ENCODE data around the gene CTU1. TPM values are rescaled to one million over a fixed set of nuclear protein-coding genes. Genes with fewer than 3 reads are reported as not detected.

The CTU1 gene
- total and polyA plus RNA-seq, 2 of the 4 experiments (the other 2 are of a cell fraction): 2.0 to 3.3 TPM

DNA sequence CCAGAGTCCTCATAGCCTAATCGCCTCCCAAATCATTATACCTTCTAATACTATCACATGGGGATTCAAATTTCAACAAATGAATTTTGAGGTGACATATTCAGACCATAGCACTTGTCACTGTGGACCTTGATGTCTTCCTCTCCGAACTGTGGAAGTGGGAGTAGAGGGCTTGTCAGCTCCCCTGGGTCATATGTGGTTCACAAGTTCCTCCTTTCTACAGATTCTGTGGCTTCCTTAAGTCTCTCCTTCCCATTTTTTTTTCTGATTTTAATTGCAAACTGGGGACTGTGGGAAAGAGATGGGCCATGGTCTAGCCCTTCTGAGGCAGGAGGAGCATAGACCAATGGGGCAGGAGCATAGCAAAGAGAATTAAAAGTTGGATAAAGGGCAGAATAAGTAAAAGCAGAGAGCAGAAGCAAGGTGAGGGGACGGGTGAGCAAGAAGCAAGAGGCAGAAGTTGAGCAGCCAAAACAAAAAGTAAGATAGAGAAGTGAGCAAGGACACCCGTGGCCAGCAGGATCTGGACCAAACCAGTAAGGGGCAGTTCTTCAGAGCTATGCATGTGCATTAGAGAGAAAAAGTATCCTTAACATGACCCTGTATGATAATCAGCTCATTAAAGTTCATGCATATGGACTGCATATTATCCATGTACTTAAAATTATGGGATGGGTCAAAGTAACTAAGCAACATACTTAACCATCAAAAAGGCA, 31.2 kb upstream of the CTU1 start:
- H3K4me3 ChIP-seq (ENCODE audit: insufficient read depth, low read depth, low read length): no peak overlapping the region
- no peak overlapping the region for H2BK15ac ChIP-seq (ENCODE audit: low read depth, low read length)
- no peak overlapping the region for H4K91ac ChIP-seq (ENCODE audit: insufficient read depth, low read depth, low read length)
- no peaks in the 10 kb centered on the region for H3K79me1 ChIP-seq (ENCODE audit: low read depth in 1 of 2, low read length in 2 of 2)
- in situ Hi-C loops (cut with MboI; ENCODE audit: low sequenced_read_pairs): no loop called here
- no peak overlapping the region for H3K18ac ChIP-seq (ENCODE audit: low read depth, low read length)
- no peak for ATAC-seq (ENCODE audit: low read depth)
- H3K9ac ChIP-seq (ENCODE audit: low read depth, low read length): no peak overlapping the region
- H3K27ac ChIP-seq (ENCODE audit: insufficient read depth, low read length): no peak overlapping the region
- dilution Hi-C loops (cut with HindIII; ENCODE audit: low sequenced_read_pairs, unreplicated experiment): no loop called here
- no peak overlapping the region for H2BK120ac ChIP-seq (ENCODE audit: low read depth, low read length)
- H2BK5ac ChIP-seq (ENCODE audit: low read depth, low read length, poor library complexity, severe bottlenecking): no peak overlapping the region
- WGBS, 2 experiments (ENCODE audit: extremely low coverage in 2 of 2, insufficient read length in 1 of 2): no CpG with 5 or more reads among the region's 4 CpGs
- no peaks in the 10 kb centered on the region for H4K20me1 ChIP-seq (ENCODE audit: insufficient read depth, low read length)
- H2AK9ac ChIP-seq (replicated peaks; ENCODE audit: low read depth, low read length, poor library complexity): no peak overlapping the region
- no peaks in the 10 kb centered on the region for H3K4me1 ChIP-seq (ENCODE audit: control insufficient read depth, insufficient read depth, low read length)
- ChIA-PET CTCF (no interaction called here), POLR2A (ENCODE audit: unreplicated experiment) (no interaction called here)
- intact Hi-C loops (cut with micrococcal nuclease): no loop called here
- no peak overlapping the region for H4K8ac ChIP-seq (ENCODE audit: low read depth in 2 of 2, low read length in 2 of 2)
- no peak for TF ChIP-seq FOS (IDR thresholded peaks at IDR 0.05; ENCODE audit: low read depth, low read length)
- TF ChIP-seq MAZ (IDR thresholded peaks at IDR 0.05; ENCODE audit: borderline replicate concordance, low read depth, low read length): no peak
- TF ChIP-seq, protein P1, sequence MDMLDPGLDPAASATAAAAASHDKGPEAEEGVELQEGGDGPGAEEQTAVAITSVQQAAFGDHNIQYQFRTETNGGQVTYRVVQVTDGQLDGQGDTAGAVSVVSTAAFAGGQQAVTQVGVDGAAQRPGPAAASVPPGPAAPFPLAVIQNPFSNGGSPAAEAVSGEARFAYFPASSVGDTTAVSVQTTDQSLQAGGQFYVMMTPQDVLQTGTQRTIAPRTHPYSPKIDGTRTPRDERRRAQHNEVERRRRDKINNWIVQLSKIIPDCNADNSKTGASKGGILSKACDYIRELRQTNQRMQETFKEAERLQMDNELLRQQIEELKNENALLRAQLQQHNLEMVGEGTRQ (IDR thresholded peaks at IDR 0.05; ENCODE audit: low read depth, low read length): no peak
- TF ChIP-seq, protein P2, sequence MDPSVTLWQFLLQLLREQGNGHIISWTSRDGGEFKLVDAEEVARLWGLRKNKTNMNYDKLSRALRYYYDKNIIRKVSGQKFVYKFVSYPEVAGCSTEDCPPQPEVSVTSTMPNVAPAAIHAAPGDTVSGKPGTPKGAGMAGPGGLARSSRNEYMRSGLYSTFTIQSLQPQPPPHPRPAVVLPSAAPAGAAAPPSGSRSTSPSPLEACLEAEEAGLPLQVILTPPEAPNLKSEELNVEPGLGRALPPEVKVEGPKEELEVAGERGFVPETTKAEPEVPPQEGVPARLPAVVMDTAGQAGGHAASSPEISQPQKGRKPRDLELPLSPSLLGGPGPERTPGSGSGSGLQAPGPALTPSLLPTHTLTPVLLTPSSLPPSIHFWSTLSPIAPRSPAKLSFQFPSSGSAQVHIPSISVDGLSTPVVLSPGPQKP (IDR thresholded peaks at IDR 0.05; ENCODE audit: borderline replicate concordance, low read depth, low read length): no peak
- no peak for TF ChIP-seq POLR2A (IDR thresholded peaks at IDR 0.05; ENCODE audit: low read depth, low read length)
- no peak for TF ChIP-seq MAFK (IDR thresholded peaks at IDR 0.05; ENCODE audit: low read depth, low read length)
- TF ChIP-seq RFX5 (IDR thresholded peaks at IDR 0.05; ENCODE audit: low read depth, low read length): no peak
- TF ChIP-seq, protein P3, sequence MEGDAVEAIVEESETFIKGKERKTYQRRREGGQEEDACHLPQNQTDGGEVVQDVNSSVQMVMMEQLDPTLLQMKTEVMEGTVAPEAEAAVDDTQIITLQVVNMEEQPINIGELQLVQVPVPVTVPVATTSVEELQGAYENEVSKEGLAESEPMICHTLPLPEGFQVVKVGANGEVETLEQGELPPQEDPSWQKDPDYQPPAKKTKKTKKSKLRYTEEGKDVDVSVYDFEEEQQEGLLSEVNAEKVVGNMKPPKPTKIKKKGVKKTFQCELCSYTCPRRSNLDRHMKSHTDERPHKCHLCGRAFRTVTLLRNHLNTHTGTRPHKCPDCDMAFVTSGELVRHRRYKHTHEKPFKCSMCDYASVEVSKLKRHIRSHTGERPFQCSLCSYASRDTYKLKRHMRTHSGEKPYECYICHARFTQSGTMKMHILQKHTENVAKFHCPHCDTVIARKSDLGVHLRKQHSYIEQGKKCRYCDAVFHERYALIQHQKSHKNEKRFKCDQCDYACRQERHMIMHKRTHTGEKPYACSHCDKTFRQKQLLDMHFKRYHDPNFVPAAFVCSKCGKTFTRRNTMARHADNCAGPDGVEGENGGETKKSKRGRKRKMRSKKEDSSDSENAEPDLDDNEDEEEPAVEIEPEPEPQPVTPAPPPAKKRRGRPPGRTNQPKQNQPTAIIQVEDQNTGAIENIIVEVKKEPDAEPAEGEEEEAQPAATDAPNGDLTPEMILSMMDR (conservative IDR thresholded peaks at IDR 0.05; ENCODE audit: low read depth, low read length): no peak
- no peak for TF ChIP-seq RCOR1 (IDR thresholded peaks at IDR 0.05; ENCODE audit: insufficient replicate concordance, low read length)
- TF ChIP-seq CHD1 (IDR thresholded peaks at IDR 0.05; ENCODE audit: low read depth, low read length): no peak
- TF ChIP-seq BHLHE40 (IDR thresholded peaks at IDR 0.05; ENCODE audit: low read depth, low read length): no peak
- no peak for TF ChIP-seq NFE2L2 (IDR thresholded peaks at IDR 0.05; ENCODE audit: low read depth, low read length)
- TF ChIP-seq SMC3 (IDR thresholded peaks at IDR 0.05; ENCODE audit: low read depth, low read length): no peak
- TF ChIP-seq MXI1 (IDR thresholded peaks at IDR 0.05; ENCODE audit: borderline replicate concordance, low read depth, low read length): no peak
- TF ChIP-seq RAD21 (IDR thresholded peaks at IDR 0.05; ENCODE audit: low read length): no peak
- DNase-seq: no peak
- no peaks in the 10 kb centered on the region for H3K36me3 ChIP-seq (ENCODE audit: control insufficient read depth, insufficient read depth, low read length)
- BruUV-seq (replicated peaks): no TSS peak
- peaks cover 7% of the 10 kb centered on the region for H3K27me3 ChIP-seq (ENCODE audit: control insufficient read depth, insufficient read depth, low read length)
- H3K23ac ChIP-seq (ENCODE audit: low read depth, low read length): no peak overlapping the region
- no peak overlapping the region for H3K4ac ChIP-seq (ENCODE audit: low read depth, low read length)
- no peaks in the 10 kb centered on the region for H3K9me1 ChIP-seq (ENCODE audit: insufficient read depth, low read length)
- no peak overlapping the region for H3K56ac ChIP-seq (ENCODE audit: extremely low read depth, insufficient read depth, low read length)
- H3K9me3 ChIP-seq (ENCODE audit: control insufficient read depth, insufficient read depth, low read length): no peaks in the 10 kb centered on the region
- H2AFZ ChIP-seq (replicated peaks; ENCODE audit: low read length, poor library complexity): no peak overlapping the region
- H3K4me2 ChIP-seq (ENCODE audit: low read depth, low read length): no peak overlapping the region
- no peak overlapping the region for H4K5ac ChIP-seq (ENCODE audit: low read depth, low read length)
- no peak overlapping the region for H3K14ac ChIP-seq (replicated peaks; ENCODE audit: low read depth, low read length)
- no peak overlapping the region for H2BK20ac ChIP-seq (ENCODE audit: low read depth, low read length)
- no peak overlapping the region for H2AK5ac ChIP-seq (ENCODE audit: low read depth, low read length)

Measured in IMR-90 (cell line).